ENCODE data around the gene GRM4.

Gene GRM4

GRCh38 chr6:33978412-33979150 lies 167.3 kb downstream of the GRM4 start:
- H3K36me3 Mint-ChIP-seq (ENCODE audit: low read depth), result no peaks in the 10 kb centered on the region
- peaks cover 7% of the 10 kb centered on the region for H3K4me1 Mint-ChIP-seq (ENCODE audit: low read depth)
- peaks cover 33% of the 10 kb centered on the region for H3K27me3 Mint-ChIP-seq (ENCODE audit: low read depth)
- H3K27ac Mint-ChIP-seq, result no peak overlapping the region
- H3K9me3 Mint-ChIP-seq, result no peaks in the 10 kb centered on the region
- no peak overlapping the region for H3K4me3 Mint-ChIP-seq

DNA sequence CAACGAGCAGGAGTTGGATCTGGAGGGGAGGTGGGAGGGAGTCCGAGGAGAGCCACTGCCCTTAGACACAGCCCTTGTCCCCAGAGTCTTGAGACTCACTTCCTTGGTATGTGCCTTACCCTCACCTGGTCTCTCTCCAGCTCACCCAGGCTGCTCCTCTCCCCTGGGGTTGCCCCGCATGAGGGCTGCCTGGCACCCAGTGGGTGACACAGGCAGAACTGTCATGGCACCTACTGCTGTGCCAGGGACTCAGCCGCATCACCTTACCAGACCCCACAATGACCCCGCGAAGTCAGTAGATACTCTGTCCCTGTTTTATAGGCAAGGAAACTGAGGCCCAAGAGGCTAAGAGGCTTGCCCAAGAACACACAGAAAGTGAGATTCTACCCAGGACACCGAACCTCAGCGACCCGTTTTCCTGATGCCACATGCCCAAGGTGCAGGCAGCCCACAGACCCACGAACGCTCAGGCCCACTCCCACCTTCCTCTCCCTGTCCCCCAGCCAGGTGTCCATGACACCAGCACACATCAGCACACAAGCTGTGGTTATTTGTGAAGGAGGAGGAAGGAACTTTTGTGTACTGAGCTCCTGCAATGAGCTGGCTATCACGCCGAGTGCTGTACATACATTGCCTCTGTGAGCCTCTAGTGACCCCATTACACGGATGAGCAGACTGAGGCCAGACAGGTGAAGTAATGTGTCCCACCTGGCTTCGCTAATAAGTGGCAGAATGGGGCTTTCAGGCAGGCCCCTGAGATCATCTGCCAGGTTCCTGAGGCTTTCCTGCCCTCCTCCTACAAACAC lies 168.1 kb downstream of the GRM4 start:
- no peak overlapping the region for H3K4me3 Mint-ChIP-seq
- peaks cover 38% of the 10 kb centered on the region for H3K27me3 Mint-ChIP-seq (ENCODE audit: low read depth)
- H3K9me3 Mint-ChIP-seq, result no peaks in the 10 kb centered on the region
- peaks cover 2% of the 10 kb centered on the region for H3K4me1 Mint-ChIP-seq (ENCODE audit: low read depth)
- H3K27ac Mint-ChIP-seq, result no peak overlapping the region
- H3K36me3 Mint-ChIP-seq (ENCODE audit: low read depth), result no peaks in the 10 kb centered on the region

- Mint-ChIP-seq H3K9me3 (no peaks in the 10 kb centered on the region), H3K27ac (no peak overlapping the region), H3K4me1 (ENCODE audit: low read depth) (peaks cover 2% of the 10 kb centered on the region), H3K36me3 (ENCODE audit: low read depth) (no peaks in the 10 kb centered on the region), H3K4me3 (no peak overlapping the region), H3K27me3 (ENCODE audit: low read depth) (peaks cover 43% of the 10 kb centered on the region)
These were observed 169.2 kb downstream of the GRM4 start for GRCh38 chr6:33976437-33977360.

DNA sequence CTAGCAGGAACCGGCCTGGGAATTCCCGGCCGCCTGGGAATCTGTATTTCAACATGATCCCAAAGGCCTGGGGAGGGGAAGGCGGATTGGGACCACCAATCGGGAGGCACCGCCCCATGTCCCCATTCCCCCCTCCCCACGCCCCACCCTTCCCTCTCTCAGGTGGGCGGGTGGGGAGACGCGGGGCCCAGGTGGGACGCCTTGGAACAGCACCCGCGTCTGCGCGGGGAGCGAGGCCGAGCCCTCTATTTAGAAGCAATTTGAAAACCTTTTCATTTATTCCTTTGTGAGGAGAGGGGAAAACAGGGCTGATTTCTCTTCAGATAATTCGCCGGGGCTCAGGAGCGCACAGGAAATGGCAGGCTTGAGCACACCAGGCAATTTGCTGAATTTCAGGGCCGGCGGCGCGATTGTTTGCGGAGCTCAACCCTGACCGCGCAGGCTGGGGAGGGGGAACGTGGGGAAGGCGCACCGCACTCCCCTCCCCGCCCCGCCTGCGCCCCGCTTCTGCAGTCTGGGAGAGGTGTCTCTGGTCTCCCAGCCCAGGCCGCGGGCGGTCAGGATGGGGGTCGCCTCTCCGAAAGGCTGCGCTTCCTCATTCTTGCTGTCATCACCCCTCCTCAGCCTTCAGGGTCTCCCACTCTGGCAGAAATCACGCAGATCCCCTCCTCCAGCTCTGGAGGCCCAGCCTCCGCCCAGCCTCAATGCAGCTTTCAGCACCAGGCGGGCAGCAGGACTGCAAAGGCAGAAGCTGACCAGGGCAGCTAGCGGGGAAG lies 170.0 kb downstream of the GRM4 start:
- no peaks in the 10 kb centered on the region for H3K36me3 Mint-ChIP-seq (ENCODE audit: low read depth)
- peaks cover 2% of the 10 kb centered on the region for H3K4me1 Mint-ChIP-seq (ENCODE audit: low read depth)
- H3K4me3 Mint-ChIP-seq, result no peak overlapping the region
- H3K9me3 Mint-ChIP-seq, result no peaks in the 10 kb centered on the region
- H3K27ac Mint-ChIP-seq, result no peak overlapping the region
- peaks cover 51% of the 10 kb centered on the region for H3K27me3 Mint-ChIP-seq (ENCODE audit: low read depth)

- Mint-ChIP-seq H3K36me3 (ENCODE audit: low read depth) (no peaks in the 10 kb centered on the region), H3K27me3 (ENCODE audit: low read depth) (peaks cover 65% of the 10 kb centered on the region), H3K4me1 (ENCODE audit: low read depth) (peaks cover 2% of the 10 kb centered on the region), H3K4me3 (no peak overlapping the region), H3K9me3 (no peaks in the 10 kb centered on the region), H3K27ac (no peak overlapping the region)
These were observed 171.4 kb downstream of the GRM4 start for GRCh38 chr6:33974471-33974870.

- H3K9me3 Mint-ChIP-seq, result no peaks in the 10 kb centered on the region
- H3K27me3 Mint-ChIP-seq (ENCODE audit: low read depth), result peaks cover 69% of the 10 kb centered on the region
- peaks cover 2% of the 10 kb centered on the region for H3K4me1 Mint-ChIP-seq (ENCODE audit: low read depth)
- no peak overlapping the region for H3K27ac Mint-ChIP-seq
- H3K4me3 Mint-ChIP-seq, result no peak overlapping the region
- H3K36me3 Mint-ChIP-seq (ENCODE audit: low read depth), result no peaks in the 10 kb centered on the region
These were observed 171.9 kb downstream of the GRM4 start for GRCh38 chr6:33974030-33974429.

DNA sequence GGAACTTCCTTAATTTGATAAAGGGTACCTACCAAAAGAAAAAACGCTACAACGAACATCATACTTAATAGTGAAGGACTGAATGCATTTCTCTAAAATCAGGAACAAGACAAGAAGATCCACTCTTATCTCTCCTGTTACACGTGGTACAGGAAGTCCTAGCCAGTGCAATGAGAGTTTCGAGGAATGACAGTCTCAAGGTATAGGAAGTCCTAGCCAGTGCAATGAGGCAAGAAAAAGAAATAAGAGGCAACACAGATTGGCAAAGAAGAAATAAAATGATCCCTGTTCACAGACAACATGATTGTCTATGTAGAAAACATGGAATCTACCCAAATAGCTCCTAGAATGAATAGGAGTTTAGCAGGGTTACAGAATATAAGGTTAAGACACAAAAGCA lies 174.3 kb downstream of the GRM4 start:
- no peak overlapping the region for H3K27ac Mint-ChIP-seq
- no peaks in the 10 kb centered on the region for H3K36me3 Mint-ChIP-seq (ENCODE audit: low read depth)
- no peak overlapping the region for H3K4me3 Mint-ChIP-seq
- no peaks in the 10 kb centered on the region for H3K4me1 Mint-ChIP-seq (ENCODE audit: low read depth)
- no peaks in the 10 kb centered on the region for H3K9me3 Mint-ChIP-seq
- H3K27me3 Mint-ChIP-seq (ENCODE audit: low read depth), result peaks cover 73% of the 10 kb centered on the region

All from T-helper 1 cell treated with Interleukin-12 subunit alpha and Interleukin-12 subunit beta and Interleukin-4 antibody, amounts not matched to agents 30 μg/mL and 1 μg/mL, for 36 hours (primary cell).